ENCODE results near the gene DYSF.
A peak's percentile ranks its signal among the peaks of the same experiment; 100 is the strongest.
"Not testable (repeated sequence)": the region's sequence is repeated elsewhere in the genome, so short reads cannot be mapped to it uniquely, and the experiment has no call there.

Gene DYSF

DNA sequence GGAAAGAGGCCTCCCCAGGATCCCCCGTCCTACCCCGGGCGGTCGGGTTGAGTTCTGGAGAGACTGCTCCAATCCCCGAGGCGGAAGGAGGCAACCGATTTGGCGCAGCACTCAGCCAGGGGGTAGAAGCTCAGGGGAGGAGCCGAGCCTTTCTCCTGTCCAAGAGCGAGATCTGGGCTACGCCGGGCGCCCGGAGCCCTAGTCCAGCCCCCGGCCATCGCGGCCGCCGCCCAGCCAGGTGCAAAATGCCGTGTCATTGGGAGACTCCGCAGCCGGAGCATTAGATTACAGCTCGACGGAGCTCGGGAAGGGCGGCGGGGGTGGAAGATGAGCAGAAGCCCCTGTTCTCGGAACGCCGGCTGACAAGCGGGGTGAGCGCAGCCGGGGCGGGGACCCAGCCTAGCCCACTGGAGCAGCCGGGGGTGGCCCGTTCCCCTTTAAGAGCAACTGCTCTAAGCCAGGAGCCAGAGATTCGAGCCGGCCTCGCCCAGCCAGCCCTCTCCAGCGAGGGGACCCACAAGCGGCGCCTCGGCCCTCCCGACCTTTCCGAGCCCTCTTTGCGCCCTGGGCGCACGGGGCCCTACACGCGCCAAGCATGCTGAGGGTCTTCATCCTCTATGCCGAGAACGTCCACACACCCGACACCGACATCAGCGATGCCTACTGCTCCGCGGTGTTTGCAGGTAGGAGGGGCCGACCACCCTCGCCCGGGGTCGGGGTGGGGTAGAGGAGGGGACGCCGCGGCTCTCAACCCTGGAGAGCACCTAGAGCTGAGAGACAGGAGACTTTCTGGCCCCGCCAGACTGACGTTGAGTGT, at the start of gene DYSF:
DYSF (plus strand) TSS at position 158 of the 817 bp plus-strand sequence.
- peak; percentile 65 for DNase-seq (ENCODE audit: low spot score)

DNA sequence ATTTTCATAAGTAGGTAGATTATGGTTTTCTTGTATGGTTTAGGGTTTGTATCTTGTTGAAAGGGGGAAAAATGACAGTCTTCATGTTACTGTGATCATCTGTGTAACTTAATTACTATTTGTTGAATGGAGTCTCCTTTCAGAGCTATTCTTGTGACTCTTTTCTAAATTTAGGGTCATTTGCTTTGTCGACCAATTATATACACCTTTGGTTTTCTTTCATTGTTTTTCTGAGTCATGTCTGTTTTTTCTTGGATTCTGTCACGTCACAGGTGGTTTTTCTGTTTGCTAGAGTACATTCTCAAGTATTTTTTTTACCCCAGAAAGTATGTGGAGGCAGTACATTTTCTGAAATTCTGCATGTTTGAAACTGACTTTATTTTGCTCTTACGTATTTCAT, 43.8 kb upstream of the DYSF start:
- DNase-seq (ENCODE audit: low spot score), result no peak

DNA sequence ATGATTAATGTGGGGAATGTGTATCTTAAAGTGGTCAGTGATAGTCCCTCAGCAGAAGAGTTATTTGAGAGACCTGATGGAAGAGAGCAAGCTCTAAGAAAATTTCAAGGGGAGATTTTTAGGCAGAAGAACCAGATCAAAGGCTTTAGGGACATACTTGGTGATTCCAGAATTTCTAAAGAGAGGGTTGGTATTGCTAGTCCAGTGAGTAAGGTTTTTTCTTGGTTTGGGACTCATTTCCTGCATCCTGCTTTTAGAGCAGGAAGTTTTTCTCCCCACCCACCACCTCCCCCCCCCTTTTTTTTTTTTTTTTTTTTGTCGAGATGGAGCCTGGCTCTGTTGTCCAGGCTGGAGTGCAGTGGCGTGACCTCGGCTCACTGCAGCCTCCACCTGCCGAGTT, 42.7 kb upstream of the DYSF start:
- DNase-seq (ENCODE audit: low spot score), result no peak

DNA sequence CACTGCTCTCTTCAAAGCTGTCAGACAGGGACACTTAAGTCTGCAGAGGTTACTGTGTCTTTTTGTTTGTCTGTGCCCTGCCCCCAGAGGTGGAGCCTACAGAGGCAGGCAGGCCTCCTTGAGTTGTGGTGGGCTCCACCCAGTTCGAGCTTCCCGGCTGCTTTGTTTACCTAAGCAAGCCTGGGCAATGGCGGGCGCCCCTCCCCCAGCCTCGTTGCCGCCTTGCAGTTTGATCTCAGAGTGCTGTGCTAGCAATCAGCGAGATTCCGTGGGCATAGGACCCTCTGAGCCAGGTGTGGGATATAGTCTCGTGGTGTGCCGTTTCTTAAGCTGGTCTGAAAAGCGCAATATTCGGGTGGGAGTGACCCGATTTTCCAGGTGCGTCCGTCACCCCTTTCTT, 36.5 kb upstream of the DYSF start:
- not testable (repeated sequence) for DNase-seq (ENCODE audit: low spot score)

DNA sequence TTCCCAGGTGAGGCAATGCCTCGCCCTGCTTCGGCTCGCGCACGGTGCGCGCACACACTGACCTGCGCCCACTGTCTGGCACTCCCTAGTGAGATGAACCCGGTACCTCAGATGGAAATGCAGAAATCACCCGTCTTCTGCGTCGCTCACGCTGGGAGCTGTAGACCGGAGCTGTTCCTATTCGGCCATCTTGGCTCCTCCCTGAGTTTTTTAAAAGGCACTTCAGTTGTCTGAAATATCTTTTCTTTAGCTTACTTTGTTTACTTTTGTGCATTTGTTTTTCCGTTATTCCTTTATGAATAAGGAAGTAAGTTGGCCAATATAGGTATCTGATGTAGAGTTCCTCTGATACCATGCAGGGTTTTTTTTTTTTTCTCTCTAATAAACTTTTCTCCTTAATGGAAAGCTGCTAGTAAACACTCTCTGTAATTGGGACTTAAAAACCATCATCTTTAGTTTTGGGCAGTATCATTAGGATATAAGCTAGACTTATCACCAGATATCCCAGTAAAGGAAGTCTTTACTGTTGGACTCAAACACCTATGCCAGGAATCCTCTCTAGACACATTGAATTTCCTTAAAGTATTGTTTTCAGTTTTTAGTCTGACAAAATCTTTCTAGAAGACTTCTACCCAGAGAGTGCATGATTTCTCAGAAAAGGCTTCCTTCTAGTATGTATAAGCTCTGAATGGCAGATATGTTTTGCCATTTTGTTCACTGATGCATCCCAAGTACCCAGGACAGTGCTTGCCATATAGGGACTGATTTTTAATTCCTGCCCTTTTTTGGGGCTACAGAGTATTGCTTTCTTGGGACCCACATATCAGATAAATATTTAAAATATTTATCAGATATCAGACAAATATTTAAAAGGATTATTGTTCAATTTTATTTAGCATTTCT, 35.8 kb upstream of the DYSF start:
- DNase-seq (ENCODE audit: low spot score), result no peak

DNA sequence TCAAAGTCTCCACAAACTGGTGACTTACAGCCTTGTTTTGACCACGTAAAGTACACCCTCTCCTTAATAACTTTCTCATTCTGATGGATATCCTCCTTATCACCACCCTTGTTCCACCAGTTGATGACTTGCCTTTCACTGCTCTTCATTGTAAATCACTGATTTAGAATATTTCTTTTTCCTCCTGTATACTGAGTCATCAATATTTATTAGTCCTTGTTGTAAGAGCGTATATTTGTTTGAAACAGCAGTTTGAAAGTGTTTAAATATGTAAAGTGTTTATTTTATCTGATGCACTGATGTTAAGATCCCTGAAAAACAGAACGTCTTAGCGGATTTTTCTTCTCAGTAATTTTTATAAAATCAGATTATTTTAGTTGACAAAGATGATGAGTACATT, 34.2 kb upstream of the DYSF start:
- no peak for DNase-seq (ENCODE audit: low spot score)

DNA sequence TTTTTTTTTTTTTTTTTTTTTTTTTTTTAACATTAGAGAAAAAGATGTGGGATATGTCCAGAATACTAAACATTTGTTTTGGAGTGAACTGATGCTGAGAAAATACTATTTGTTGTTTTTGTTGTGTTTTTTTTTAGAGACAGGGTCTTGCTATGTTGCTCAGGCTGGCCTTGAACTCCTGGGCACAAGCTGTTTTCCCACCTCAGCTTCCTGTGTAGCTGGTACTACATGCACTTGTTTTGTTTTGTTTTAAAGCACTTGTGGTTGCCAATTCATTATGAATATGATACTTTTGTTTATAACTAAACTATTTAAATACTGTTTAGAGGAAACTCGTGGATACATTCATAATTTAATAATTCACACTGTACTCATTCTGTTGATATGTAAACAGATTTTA, 33.4 kb upstream of the DYSF start:
- no peak for DNase-seq (ENCODE audit: low spot score)

DNA sequence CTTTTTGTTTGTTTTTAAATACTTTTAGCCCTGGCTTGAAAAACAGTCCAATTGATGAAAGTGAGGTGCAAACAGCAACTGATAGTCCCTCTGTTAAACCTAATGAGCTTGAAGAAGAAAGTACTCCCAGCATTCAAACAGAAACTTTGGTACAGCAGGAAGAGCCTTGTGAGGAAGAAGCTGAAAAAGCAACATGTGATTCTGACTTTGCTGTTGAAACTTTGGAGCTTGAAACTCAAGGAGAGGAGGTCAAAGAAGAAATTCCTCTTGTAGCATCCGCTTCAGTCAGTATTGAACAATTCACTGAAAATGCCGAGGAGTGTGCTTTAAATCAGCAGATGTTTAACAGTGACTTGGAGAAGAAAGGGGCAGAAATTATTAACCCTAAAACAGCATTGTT, 30.6 kb upstream of the DYSF start:
- no peak for DNase-seq (ENCODE audit: low spot score)

DNA sequence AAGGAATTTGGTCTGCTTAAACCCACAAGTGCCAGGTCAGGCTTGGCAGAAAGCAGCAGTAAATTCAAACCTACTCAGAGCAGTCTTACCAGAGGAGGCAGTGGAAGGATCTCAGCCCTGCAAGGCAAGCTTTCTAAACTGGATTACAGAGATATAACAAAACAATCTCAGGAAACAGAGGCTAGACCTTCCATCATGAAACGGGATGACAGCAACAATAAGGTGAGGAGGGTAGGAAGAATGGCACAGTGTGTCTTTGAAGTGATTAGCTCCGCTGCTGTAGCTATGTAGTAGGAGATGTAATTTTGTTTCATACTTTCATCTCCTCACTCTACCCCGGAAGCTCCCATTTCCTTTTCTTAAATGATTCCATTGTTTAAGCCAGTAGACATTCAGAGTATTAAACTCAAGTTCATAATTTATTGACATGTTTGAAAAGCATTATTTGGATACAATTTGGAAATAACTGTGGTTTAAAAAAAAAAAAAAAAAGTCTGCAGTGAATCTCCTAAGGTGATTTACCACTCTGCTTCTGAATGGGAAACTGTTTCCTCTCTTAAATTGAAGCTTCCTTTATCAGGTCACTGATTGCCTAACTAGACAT, 29.4 kb upstream of the DYSF start:
- no peak for DNase-seq (ENCODE audit: low spot score)

DNA sequence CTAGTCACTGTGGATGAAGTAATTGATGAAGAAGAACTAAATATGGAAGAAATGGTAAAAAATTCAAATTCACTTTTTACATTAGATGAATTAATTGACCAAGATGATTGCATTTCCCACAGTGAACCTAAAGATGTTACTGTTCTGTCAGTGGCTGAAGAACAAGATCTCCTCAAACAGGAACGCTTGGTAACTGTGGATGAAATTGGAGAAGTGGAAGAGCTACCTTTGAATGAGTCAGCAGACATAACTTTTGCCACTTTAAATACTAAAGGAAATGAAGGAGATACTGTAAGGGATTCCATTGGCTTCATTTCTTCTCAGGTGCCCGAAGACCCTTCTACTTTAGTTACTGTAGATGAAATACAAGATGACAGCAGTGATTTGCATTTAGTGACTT, 26.6 kb upstream of the DYSF start:
- DNase-seq (ENCODE audit: low spot score), result no peak

DNA sequence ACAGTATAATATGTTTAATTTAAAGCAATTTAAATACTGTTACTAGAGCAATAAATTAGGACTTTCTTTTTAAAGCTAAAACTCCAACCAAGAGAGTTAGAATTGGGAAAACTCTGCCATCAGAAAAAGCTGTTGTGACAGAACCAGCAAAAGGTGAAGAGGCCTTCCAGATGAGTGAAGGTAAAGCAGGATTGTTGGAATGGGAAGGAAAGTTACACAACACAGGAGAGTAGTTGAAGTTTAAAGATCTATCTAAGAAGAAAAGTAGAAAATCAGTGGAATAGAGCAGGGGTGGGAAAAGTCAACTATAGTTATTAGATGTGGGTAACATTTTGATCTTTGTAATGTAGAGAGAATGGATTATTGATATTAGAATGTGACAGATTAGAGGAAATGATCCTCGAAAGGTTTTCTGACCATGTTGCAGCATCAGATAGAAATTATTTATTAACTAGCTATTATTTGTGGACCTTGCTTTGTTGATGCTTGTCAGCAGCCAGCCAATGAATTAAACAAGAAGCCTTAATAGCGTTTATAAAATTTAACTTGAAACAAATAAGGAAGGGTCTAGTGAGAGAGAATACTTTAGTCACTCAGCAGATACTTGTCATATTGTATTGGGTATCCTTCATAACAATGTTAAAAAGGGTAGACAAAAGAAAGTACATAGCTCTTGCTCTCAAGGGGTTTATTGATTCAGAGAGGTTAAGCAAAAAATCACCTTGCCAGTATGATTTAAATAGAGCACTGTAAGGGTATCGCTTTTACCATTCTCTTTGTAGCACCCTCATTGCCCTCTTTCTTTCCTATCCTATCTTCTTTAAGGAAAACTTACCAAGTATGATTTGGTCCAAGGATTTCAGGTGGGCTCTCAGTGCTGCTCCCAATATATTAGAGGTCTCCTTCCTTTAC, 24.6 kb upstream of the DYSF start:
- DNase-seq (ENCODE audit: low spot score), result no peak

DNA sequence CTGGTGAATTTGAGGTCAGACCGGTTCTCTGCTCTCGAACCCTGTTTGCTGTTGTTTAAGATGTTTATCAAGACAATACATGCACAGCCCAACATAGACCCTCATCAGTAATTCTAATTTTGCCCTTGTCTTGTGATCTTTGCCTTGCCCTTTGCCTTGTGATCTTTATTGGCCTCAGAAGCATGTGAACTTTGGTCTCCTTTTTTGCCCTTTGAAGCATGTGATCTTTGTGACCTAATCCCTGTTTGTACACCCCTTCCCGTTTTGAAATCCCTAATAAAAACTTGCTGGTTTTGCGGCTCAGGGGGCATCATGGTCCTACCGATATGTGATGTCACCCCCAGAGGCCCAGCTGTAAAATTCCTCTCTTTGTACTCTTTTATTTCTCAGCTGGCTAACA, 8.2 kb upstream of the DYSF start:
- not testable (repeated sequence) for DNase-seq (ENCODE audit: low spot score)

DNA sequence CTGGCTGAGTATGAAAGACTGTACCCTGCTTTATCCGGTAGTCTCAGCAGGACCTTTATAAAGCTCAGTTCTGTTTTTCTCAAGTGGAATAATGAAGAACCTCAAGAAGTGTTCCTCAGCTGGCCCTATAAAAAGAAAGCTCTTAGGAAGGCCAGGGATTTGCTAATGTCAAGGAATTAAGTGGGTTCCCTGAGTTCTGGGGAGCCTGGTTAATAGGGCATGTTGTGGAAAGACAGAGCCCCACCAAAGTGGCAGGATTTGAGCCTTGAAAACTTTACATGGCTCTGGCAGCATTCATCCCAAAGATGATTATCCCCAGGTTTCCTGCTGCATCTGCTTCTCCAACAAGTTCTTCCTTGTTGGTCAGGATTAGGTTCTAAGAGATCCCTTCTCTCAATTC, 6.9 kb upstream of the DYSF start:
- DNase-seq (ENCODE audit: low spot score), result no peak

DNA sequence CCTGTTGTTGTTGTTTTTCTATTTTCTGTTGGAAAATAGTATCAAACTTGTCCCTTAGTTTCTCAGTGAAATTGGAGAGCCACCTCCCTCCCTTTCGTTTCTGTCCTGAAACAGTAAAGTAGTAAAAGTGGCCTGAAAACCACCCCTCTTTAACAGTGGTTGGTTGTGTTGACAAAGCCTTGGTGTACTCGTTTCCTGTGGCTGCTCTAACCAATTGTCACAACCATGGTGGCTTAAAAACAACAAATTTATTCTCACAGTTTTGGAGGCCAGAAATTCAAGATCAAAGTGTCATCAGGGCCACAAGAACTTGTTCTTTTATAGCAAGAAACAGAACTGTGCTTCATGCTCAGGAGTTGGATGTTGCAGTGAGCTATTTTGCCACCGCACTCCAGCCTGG, 4.0 kb upstream of the DYSF start:
- no peak for DNase-seq (ENCODE audit: low spot score)

DNA sequence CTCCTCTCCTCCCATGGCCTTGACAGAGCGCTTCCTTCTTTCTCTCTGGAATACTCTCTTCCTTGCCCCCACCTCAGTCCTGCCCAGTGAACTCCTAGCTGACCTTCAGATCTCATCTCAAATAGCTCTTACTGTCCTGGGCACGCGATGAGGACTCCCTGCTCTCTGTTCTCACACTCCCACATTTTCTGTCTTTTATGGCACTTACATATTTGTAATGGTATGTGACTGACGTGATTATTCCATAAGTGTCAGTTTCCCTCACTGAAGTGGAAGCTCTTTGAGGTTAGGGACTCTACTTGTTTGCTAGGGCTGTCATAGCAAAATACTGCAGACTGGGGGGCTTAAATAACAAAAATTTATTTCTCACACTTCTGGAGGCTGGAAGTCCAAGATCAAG, 1.7 kb upstream of the DYSF start:
- no peak for DNase-seq (ENCODE audit: low spot score)

DNA sequence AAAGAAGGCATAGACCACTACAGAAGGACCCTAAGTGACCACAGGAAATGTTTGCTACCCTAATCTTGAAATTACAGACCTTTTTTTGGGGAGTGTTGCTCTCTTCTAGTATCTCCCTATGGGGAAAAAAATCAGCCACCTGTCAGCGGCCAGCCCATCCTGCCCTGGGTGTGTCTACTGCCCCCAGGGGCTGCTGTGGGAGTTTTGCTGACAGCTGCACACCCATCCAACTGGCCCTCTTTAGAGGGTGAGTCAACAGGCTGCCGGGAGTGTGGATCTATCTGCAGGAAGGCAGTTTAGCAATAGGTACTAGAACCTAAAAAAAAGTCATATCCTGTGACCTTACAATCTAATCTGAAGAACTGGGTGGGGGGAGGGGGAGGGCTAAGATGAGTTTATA, 796 bp upstream of the DYSF start:
- peak; percentile 46 for DNase-seq (ENCODE audit: low spot score)

DNA sequence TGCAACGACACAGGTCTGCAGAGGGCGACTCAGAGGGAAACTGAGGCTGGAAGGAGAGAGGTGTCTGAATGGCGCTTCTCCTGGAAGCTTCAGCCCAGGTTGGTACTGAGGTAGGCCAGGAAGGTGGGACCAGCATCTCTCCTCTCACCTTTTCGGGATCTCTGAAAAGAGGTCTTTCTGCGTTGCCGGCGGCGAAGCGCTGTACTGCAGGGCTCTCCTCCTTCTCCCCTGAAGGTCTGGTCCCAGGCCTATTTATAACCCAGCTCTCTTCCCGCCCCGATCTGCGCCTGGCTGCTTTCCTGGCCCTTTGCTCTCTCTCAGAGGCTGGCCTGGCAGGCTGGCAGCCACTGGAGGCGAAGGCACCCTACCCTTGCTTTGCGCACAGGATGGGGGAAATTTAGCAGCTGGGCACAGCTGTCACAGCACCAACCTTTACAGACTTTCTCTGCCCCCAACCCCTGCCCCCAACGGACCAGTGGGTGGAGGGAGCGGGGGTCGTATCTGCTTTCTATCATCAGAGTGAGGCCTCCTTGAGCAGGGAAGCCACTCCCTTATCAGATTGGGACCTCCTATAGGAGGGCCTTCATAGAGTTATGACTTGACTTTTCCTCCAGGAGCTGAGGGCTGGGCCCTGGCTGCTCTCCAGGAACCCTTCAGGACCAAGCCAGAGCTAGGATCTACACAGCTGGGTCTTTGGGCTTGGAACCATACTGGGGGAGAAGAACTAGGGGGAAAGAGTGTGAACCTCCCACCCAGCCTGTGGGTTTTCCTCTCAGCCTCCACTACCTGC, 1.1 kb downstream of the DYSF start:
- DNase-seq (ENCODE audit: low spot score), result no peak

DNA sequence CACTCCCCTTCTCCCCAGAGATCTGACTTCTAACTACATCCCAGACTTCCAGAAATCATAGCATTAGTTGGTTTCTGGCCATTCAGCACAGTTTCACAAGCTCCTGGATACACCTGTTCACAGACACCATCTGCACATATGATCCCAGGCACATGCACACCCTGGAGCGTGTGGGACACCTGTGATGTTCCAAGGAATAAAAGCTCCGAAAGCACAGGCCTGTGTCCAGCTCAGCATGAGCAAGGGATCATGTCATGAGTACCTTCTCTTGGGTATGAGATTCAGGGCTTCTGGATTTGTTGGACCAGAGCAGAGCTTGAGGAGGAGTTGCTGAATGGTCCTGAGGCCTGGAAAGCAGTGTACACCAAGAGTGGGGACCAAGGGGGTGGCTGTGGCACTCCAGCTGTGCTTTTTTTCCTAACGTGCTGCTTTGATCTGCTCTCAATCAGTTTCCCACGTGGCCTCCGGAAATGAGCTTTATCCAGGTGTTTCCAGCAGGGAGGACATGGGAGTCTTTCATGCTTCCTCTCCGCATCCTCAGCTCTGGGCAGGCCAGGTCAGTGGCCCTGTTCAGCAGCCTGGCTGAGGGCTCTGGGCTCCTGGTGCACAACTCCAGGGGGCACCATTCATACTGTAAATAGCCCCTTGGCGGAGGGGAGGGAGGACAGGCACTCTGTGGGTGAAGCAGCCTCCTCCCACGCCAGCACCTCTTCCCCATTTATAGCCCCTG, 1.8 kb downstream of the DYSF start:
- DNase-seq (ENCODE audit: low spot score), result no peak

DNA sequence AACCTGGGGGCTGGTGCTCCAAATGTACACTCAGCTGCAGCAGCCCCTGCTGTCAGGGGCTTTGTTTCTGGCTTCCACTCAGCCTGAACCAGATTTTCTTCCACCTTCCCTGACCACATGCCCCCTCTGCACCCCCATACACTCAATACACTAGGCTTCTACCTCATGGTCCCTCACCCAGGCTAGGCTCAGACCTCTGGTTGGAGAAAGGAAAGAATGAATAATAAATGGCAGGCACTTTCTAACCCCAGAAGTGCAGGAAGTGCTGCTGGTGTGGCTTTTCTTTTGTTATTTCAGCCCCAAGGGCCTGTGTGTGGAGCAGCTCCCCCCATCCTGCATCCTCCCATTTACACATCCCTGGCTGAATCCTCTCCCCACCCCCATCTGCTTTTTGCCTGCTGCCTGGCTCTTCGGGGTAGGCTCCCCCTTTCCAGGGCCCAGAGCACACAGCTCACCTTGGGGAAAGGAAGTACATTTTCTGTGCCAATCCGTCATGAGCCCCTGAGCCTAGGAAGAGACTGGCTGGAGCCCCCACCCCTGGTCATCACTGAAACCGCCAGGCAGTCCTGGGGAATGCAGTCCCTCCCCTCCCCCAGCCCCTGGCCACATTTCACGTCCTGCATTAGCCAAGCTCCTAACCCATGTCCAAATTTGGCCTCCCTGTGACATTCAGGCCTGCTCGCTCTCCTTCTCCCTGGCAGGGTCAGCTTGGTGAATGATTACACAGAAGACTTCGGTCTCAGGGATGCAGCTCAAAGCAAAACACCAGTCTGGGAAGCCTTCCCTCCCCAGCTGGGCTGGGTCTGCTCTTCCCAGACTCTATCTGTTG, 2.6 kb downstream of the DYSF start:
- DNase-seq (ENCODE audit: low spot score), result no peak

Data from AG20443 (cell line).